GM23338 (cell line): ENCODE data around the gene GLB1L. TPM values are rescaled to one million over a fixed set of nuclear protein-coding genes. Genes with fewer than 3 reads are reported as not detected.
A peak's percentile ranks its signal among the peaks of the same experiment; 100 is the strongest.

Experiments
- ATAC-seq: fragments of 200-7000 bp; cut with Tn5 transposase; 3 replicates; pipeline ENCODE4 v1.9.1; 2020
- DNase-seq: peaks from one replicate; pipeline ENCODE4 v3.0.0-alpha.2; 2015; ENCODE audit warnings: low spot score
- H2AFZ ChIP-seq: fragments of 200-600 bp; sonication (generic); 2 replicates; pipeline ENCODE4 v1.8.0; 2016; ENCODE audit warnings: antibody characterized with exemption, mild to moderate bottlenecking, moderate library complexity
- H3F3A ChIP-seq: fragments of 200-600 bp; sonication (generic); replicated peaks from 2 replicates; pipeline ENCODE4 v1.8.0; 2017; ENCODE audit warnings: antibody characterized with exemption, mixed run types, low read depth
- H3K27ac ChIP-seq: fragments of 200-600 bp; sonication (generic); 2 replicates; pipeline ENCODE4 v1.6.1; 2016; ENCODE audit warnings: low read depth
- H3K27me3 ChIP-seq: fragments of 200-600 bp; sonication (generic); 2 replicates; pipeline ENCODE4 v1.8.0; 2016; ENCODE audit warnings: mild to moderate bottlenecking, mixed run types, moderate library complexity; ENCODE audit not compliant: insufficient read depth
- H3K36me3 ChIP-seq: fragments of 200-600 bp; sonication (generic); 2 replicates; pipeline ENCODE4 v1.8.0; 2016; ENCODE audit warnings: mild to moderate bottlenecking; ENCODE audit not compliant: insufficient read depth
- H3K4me1 ChIP-seq: fragments of 200-600 bp; sonication (generic); 2 replicates; pipeline ENCODE4 v1.8.0; 2016; ENCODE audit warnings: mild to moderate bottlenecking, moderate library complexity; ENCODE audit not compliant: insufficient read depth
- H3K4me2 ChIP-seq: fragments of 200-600 bp; sonication (generic); 2 replicates; pipeline ENCODE4 v1.7.1; 2017; ENCODE audit warnings: mixed run types
- H3K4me3 ChIP-seq: fragments of 200-600 bp; sonication (generic); 2 replicates; pipeline ENCODE4 v1.6.1; 2016; ENCODE audit warnings: mixed run types
- H3K79me2 ChIP-seq: fragments of 200-600 bp; sonication (generic); replicated peaks from 2 replicates; pipeline ENCODE4 v1.8.0; 2017; ENCODE audit warnings: mild to moderate bottlenecking; ENCODE audit not compliant: insufficient read depth
- H3K9me2 ChIP-seq: fragments of 200-600 bp; sonication (generic); 2 replicates; pipeline ENCODE4 v1.8.0; 2017; ENCODE audit not compliant: insufficient read depth
- H4K20me1 ChIP-seq: fragments of 200-600 bp; sonication (generic); replicated peaks from 2 replicates; pipeline ENCODE4 v1.8.0; 2017; ENCODE audit warnings: mild to moderate bottlenecking; ENCODE audit not compliant: insufficient read depth
- H3K27ac Mint-ChIP-seq: 2 replicates; pipeline ENCODE4 v1.8.0; 2020; ENCODE audit warnings: inconsistent platforms, mild to moderate bottlenecking, moderate library complexity, mixed read lengths
- H3K27me3 Mint-ChIP-seq: 3 replicates; pipeline ENCODE4 v1.8.0; 2022; ENCODE audit warnings: low read depth, mild to moderate bottlenecking, moderate library complexity, mixed read lengths, inconsistent platforms; ENCODE audit not compliant: insufficient read depth, poor library complexity
- H3K36me3 Mint-ChIP-seq: 3 replicates; pipeline ENCODE4 v1.8.0; 2021; ENCODE audit warnings: low read depth, mild to moderate bottlenecking, inconsistent platforms, moderate library complexity, mixed read lengths
- H3K4me1 Mint-ChIP-seq: 3 replicates; pipeline ENCODE4 v1.8.0; 2020; ENCODE audit warnings: mild to moderate bottlenecking, inconsistent platforms, mixed read lengths
- H3K4me3 Mint-ChIP-seq: 3 replicates; pipeline ENCODE4 v1.8.0; 2021; ENCODE audit warnings: moderate library complexity, mild to moderate bottlenecking, inconsistent platforms, mixed read lengths
- H3K9me3 Mint-ChIP-seq: 3 replicates; pipeline ENCODE4 v1.8.0; 2020; ENCODE audit warnings: moderate library complexity, mild to moderate bottlenecking, inconsistent platforms, mixed read lengths
- CREB1 ChIP-seq: fragments of 250-450 bp; sonication (Bioruptor Pico); IDR thresholded peaks from 2 replicates; pipeline ENCODE4 v1.5.0; 2020; ENCODE audit warnings: low read depth, mild to moderate bottlenecking, moderate library complexity
- JUNB ChIP-seq: IDR thresholded peaks from one replicate; pipeline ENCODE4 v1.6.1; 2016; ENCODE audit warnings: antibody characterized with exemption; ENCODE audit not compliant: unreplicated experiment
- NANOG ChIP-seq: IDR thresholded peaks from 2 replicates; pipeline ENCODE4 v1.6.1; 2016; ENCODE audit warnings: antibody characterized with exemption, borderline replicate concordance
- ZNF114 ChIP-seq: fragments of 250-450 bp; sonication (Bioruptor Pico); IDR thresholded peaks from 2 replicates; pipeline ENCODE4 v1.5.0; 2020; ENCODE audit warnings: mild to moderate bottlenecking, moderate library complexity
- polyA plus RNA-seq: library from polyadenylated mRNA; unstranded; fragments of >200 nt; fragmentation: Nextera tagmentation; extraction: Ambion mirVana; gene quantifications from 2 replicates; pipeline ENCODE4 v1.2.1, GENCODE V29; 2016
- total RNA-seq: library from RNA; depleted of rRNA; stranded (reverse); fragments of >200 nt; shearing (Covaris generic); gene quantifications from 2 replicates; pipeline ENCODE4 v1.2.3, GENCODE V29; 2014
- TF ChIP-seq, protein P1 (sequence below), 2 experiments: fragments of 200-600 bp in 1 of 2; sonication (generic) in 1 of 2; conservative IDR thresholded peaks; 2 replicates each; pipeline versions ENCODE4 v1.5.1 to v1.6.1; 2016 to 2017; ENCODE audit warnings: antibody characterized with exemption in 2 of 2, low read depth in 2 of 2, mild to moderate bottlenecking in 2 of 2, moderate library complexity in 1 of 2
- TF ChIP-seq, protein P2 (sequence below): IDR thresholded peaks from one replicate; pipeline ENCODE4 v1.6.1; 2018; ENCODE audit warnings: antibody characterized with exemption; ENCODE audit not compliant: unreplicated experiment

The GLB1L gene
- total and polyA plus RNA-seq, 2 experiments from 2014 or later = 1.7 to 5.4 TPM

DNA sequence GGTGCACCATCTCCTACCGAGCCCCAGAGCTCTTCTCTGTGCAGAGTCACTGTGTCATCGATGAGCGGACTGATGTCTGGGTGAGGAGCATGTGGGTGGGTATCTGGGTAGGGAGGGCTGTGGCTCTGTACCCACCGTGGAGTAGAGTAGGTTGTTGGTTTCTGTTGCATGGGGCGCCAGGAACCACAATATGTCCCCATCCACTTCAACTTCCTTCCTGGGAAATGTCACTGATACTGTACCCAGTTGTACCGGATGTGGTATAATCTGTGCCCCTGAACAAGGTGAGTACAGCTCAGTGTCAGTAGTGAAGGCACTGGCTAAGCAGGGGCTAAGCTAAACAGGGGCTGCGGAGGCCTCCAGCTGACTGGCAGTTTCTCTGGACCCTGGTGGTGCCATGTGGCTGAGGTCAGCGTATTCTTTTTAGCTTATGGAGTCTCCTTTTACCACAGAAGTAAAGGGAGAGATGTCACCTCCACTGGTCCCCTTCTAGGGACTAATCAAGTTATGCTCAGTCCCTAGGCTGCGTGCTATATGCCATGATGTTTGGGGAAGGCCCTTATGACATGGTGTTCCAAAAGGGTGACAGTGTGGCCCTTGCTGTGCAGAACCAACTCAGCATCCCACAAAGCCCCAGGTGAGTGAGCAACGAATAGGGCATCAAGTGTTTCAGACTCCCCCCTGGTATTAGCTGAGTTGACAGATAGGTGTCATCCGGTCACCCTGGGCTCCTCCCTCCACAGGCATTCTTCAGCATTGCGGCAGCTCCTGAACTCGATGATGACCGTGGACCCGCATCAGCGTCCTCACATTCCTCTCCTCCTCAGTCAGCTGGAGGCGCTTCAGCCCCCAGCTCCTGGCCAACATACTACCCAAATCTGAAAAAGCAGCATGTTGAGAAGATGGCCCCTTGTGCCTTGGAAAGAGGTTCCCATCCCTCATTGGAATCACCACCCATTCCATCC, 2.7 kb upstream of the GLB1L start:
- H3K27me3 Mint-ChIP-seq = peaks cover 17% of the 10 kb centered on the region
- Histone ChIP-seq H3K79me2 (0 out of 2 replicates have a peak, but pooled peaks cover 4% of the 10 kb centered on the region), H3F3A (no peaks in the 10 kb centered on the region), H4K20me1 (no peaks in the 10 kb centered on the region), H3K4me3 (no peak overlapping the region), H3K4me2 (no peak overlapping the region), H3K27me3 (peaks cover 11% of the 10 kb centered on the region; the same call in 1 of the 2 replicates), H3K36me3 (peaks cover 3% of the 10 kb centered on the region; the same call in 1 of the 2 replicates), H2AFZ (no peak overlapping the region), H3K9me2 (no peaks in the 10 kb centered on the region), H3K4me1 (peaks cover 15% of the 10 kb centered on the region), H3K27ac (no peak overlapping the region)
- DNase-seq = peak; percentile 54
- H3K9me3 Mint-ChIP-seq = no peaks in the 10 kb centered on the region
- peaks cover 47% of the 10 kb centered on the region for H3K4me1 Mint-ChIP-seq
- H3K4me3 Mint-ChIP-seq = no peak overlapping the region; the same call in 2 of the 3 replicates
- ATAC-seq = no peak
- peaks cover 44% of the 10 kb centered on the region for H3K36me3 Mint-ChIP-seq
- no peak overlapping the region for H3K27ac Mint-ChIP-seq
- no peak for TF ChIP-seq ZNF114 (CRISPR knock-in tag)
- TF ChIP-seq CREB1 (CRISPR knock-in tag) = no peak
- TF ChIP-seq, protein P1, sequence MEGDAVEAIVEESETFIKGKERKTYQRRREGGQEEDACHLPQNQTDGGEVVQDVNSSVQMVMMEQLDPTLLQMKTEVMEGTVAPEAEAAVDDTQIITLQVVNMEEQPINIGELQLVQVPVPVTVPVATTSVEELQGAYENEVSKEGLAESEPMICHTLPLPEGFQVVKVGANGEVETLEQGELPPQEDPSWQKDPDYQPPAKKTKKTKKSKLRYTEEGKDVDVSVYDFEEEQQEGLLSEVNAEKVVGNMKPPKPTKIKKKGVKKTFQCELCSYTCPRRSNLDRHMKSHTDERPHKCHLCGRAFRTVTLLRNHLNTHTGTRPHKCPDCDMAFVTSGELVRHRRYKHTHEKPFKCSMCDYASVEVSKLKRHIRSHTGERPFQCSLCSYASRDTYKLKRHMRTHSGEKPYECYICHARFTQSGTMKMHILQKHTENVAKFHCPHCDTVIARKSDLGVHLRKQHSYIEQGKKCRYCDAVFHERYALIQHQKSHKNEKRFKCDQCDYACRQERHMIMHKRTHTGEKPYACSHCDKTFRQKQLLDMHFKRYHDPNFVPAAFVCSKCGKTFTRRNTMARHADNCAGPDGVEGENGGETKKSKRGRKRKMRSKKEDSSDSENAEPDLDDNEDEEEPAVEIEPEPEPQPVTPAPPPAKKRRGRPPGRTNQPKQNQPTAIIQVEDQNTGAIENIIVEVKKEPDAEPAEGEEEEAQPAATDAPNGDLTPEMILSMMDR (conservative IDR thresholded peaks at IDR 0.05; ENCODE audit: low read depth in 2 of 2) = peak in 1 of 2 experiments; percentile 50; a peak in 2 of 4 replicates

DNA sequence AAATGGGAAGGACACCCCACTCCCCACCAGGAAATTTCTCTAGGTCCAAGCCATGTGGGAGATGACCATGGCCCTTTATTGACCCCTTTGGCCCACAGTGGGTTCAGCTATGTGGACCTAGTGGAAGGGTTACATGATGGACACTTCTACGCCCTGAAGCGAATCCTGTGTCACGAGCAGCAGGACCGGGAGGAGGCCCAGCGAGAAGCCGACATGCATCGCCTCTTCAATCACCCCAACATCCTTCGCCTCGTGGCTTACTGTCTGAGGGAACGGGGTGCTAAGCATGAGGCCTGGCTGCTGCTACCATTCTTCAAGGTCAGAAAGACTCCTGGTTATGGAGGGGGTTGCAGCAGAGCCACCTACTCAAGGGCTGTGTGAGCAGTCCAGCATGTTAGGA, 1.3 kb upstream of the GLB1L start:
- no peaks in the 10 kb centered on the region for H4K20me1 ChIP-seq
- H3K9me3 Mint-ChIP-seq = no peaks in the 10 kb centered on the region
- no peaks in the 10 kb centered on the region for H3K27me3 ChIP-seq
- peaks cover 10% of the 10 kb centered on the region for H3K27me3 Mint-ChIP-seq
- H3K4me1 Mint-ChIP-seq = peaks cover 33% of the 10 kb centered on the region
- H3K4me2 ChIP-seq = peak overlapping the region; percentile 95; the same call in 1 of the 2 replicates
- H3K9me2 ChIP-seq = no peaks in the 10 kb centered on the region
- H3K4me3 Mint-ChIP-seq = peak overlapping the region; percentile 96
- no peak for ATAC-seq
- no peak overlapping the region for H2AFZ ChIP-seq
- H3K27ac ChIP-seq = no peak overlapping the region
- H3K79me2 ChIP-seq = 0 out of 2 replicates have a peak, but pooled peaks cover 4% of the 10 kb centered on the region
- H3K36me3 ChIP-seq = peaks cover 3% of the 10 kb centered on the region; the same call in 1 of the 2 replicates
- no peak for DNase-seq
- peaks cover 40% of the 10 kb centered on the region for H3K36me3 Mint-ChIP-seq
- TF ChIP-seq CREB1 (CRISPR knock-in tag) = no peak
- TF ChIP-seq NANOG = no peak
- no peak for TF ChIP-seq JUNB
- H3K27ac Mint-ChIP-seq = no peak overlapping the region
- peaks cover 8% of the 10 kb centered on the region for H3K4me1 ChIP-seq
- H3K4me3 ChIP-seq = 0 out of 2 replicates have a peak overlapping the region, but pooled peaks have one; percentile 83
- H3F3A ChIP-seq = no peaks in the 10 kb centered on the region

DNA sequence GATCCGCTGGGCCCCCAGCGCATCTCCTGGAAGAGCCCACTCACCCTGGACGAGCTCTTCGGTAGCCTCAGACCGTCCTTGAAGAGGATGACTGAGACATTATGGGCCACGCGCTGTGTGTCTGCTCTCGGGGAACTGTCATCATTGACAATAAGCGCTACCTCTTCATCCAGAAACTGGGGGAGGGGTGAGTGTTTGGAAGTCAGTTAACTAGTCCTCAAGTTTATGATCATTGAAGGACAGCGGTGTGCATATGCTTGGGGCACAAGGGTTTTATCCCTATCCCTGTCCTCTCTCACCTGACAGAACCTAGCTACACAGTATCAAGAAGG, 621 bp upstream of the GLB1L start:
- H3K9me2 ChIP-seq = no peaks in the 10 kb centered on the region
- no peaks in the 10 kb centered on the region for H4K20me1 ChIP-seq
- H3K9me3 Mint-ChIP-seq = no peaks in the 10 kb centered on the region
- H3K27me3 Mint-ChIP-seq = peaks cover 8% of the 10 kb centered on the region
- H3K27ac ChIP-seq = peak overlapping the region; percentile 75
- H3K4me1 Mint-ChIP-seq = peaks cover 27% of the 10 kb centered on the region
- H2AFZ ChIP-seq = peak overlapping the region; percentile 91; the same call in 1 of the 2 replicates
- H3K79me2 ChIP-seq = 0 out of 2 replicates have a peak, but pooled peaks cover 4% of the 10 kb centered on the region
- peaks cover 8% of the 10 kb centered on the region for H3K4me1 ChIP-seq
- H3K36me3 ChIP-seq = peaks cover 3% of the 10 kb centered on the region; the same call in 1 of the 2 replicates
- H3K4me3 ChIP-seq = peak overlapping the region; percentile 83
- DNase-seq (peak; percentile 11), ATAC-seq (no peak)
- no peaks in the 10 kb centered on the region for H3K27me3 ChIP-seq
- peak overlapping the region; percentile 96 for H3K4me3 Mint-ChIP-seq
- no peaks in the 10 kb centered on the region for H3F3A ChIP-seq
- H3K27ac Mint-ChIP-seq = peak overlapping the region; percentile 97
- peak overlapping the region; percentile 95 for H3K4me2 ChIP-seq
- H3K36me3 Mint-ChIP-seq = peaks cover 33% of the 10 kb centered on the region
- TF ChIP-seq, protein P2, sequence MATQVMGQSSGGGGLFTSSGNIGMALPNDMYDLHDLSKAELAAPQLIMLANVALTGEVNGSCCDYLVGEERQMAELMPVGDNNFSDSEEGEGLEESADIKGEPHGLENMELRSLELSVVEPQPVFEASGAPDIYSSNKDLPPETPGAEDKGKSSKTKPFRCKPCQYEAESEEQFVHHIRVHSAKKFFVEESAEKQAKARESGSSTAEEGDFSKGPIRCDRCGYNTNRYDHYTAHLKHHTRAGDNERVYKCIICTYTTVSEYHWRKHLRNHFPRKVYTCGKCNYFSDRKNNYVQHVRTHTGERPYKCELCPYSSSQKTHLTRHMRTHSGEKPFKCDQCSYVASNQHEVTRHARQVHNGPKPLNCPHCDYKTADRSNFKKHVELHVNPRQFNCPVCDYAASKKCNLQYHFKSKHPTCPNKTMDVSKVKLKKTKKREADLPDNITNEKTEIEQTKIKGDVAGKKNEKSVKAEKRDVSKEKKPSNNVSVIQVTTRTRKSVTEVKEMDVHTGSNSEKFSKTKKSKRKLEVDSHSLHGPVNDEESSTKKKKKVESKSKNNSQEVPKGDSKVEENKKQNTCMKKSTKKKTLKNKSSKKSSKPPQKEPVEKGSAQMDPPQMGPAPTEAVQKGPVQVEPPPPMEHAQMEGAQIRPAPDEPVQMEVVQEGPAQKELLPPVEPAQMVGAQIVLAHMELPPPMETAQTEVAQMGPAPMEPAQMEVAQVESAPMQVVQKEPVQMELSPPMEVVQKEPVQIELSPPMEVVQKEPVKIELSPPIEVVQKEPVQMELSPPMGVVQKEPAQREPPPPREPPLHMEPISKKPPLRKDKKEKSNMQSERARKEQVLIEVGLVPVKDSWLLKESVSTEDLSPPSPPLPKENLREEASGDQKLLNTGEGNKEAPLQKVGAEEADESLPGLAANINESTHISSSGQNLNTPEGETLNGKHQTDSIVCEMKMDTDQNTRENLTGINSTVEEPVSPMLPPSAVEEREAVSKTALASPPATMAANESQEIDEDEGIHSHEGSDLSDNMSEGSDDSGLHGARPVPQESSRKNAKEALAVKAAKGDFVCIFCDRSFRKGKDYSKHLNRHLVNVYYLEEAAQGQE = no peak
- TF ChIP-seq, protein P1 (conservative IDR thresholded peaks at IDR 0.05; ENCODE audit: low read depth in 2 of 2) = no peak
